HG02798 (cell line): Measurements from ENCODE around the gene DAZAP1.
"Not testable (repeated sequence)": the region's sequence is repeated elsewhere in the genome, so short reads cannot be mapped to it uniquely, and the experiment has no call there.

Source experiments
- ATAC-seq: cut with Tn5 transposase; IDR thresholded peaks from one replicate; pipeline ENCODE4 v1.9.1; 2021; ENCODE audit warnings: mild to moderate bottlenecking; ENCODE audit not compliant: unreplicated experiment, poor library complexity

Gene DAZAP1

GRCh38 chr19:1438035-1438932, 30.9 kb downstream of the DAZAP1 start, which contains the start of gene RPS15:
TSS of gene RPS15 (plus strand) at chr19:1438396. CDS start at chr19:1438426, 30 bp downstream.
- ATAC-seq = peak; percentile 91

GRCh38 chr19:1438933-1439354, 31.6 kb downstream of the DAZAP1 start:
- no peak for ATAC-seq

GRCh38 chr19:1439525-1440417, 32.4 kb downstream of the DAZAP1 start:
- ATAC-seq = not testable (repeated sequence)

- ATAC-seq = no peak
Observed at GRCh38 chr19:1440418-1440801, 33.0 kb downstream of the DAZAP1 start.

GRCh38 chr19:1441022-1441426, 33.6 kb downstream of the DAZAP1 start:
- ATAC-seq = no peak

- ATAC-seq = no peak
Observed at GRCh38 chr19:1441677-1442438, 34.5 kb downstream of the DAZAP1 start.

- peak; percentile 76 for ATAC-seq
Observed at GRCh38 chr19:1445185-1445931, 38.0 kb downstream of the DAZAP1 start.

- no peak for ATAC-seq
Observed at GRCh38 chr19:1445932-1446712, 38.7 kb downstream of the DAZAP1 start.

- ATAC-seq = no peak
Observed at GRCh38 chr19:1446713-1447481, 39.5 kb downstream of the DAZAP1 start.

GRCh38 chr19:1447504-1447903, 40.1 kb downstream of the DAZAP1 start:
- no peak for ATAC-seq

GRCh38 chr19:1447944-1448343, 40.6 kb downstream of the DAZAP1 start:
- no peak for ATAC-seq

GRCh38 chr19:1449467-1450442, 42.4 kb downstream of the DAZAP1 start, which contains the start of gene APC2:
TSS of gene APC2 (plus strand) at chr19:1450121. CDS start at chr19:1453002, 2,881 bp downstream.
- ATAC-seq = no peak

GRCh38 chr19:1450735-1451731, 43.6 kb downstream of the DAZAP1 start:
- no peak for ATAC-seq

GRCh38 chr19:1451916-1452801, 44.8 kb downstream of the DAZAP1 start:
- ATAC-seq = no peak
